ENCODE measurements around the gene AP5Z1. TPM values are rescaled to one million over a fixed set of nuclear protein-coding genes. Genes with fewer than 3 reads are reported as not detected.

AP5Z1 gene
- total RNA-seq, 2 donors from 2014 or later: 20.2 to 23.4 TPM

DNA sequence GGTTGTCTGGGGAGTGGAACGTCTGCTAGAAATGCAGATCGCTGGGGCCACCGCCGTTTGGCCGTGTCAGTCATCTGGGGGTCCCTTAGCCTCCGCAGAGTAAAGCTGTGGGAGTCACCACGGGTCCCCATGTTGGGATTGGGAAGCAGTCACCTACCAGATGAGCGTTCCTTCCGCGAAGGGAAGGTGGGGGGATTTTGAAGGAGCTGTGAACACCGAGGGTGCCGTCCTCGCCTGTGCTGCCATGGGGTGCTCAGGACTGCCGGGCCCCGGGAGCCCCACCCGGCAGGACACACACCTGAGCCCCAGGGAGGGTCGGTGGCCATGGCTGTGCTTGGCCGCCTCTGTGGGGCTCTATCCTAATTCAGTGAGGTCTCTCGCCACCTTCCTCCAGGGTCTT lies 46.2 kb upstream of the AP5Z1 start:
- Histone ChIP-seq H3K27me3 (no peaks in the 10 kb centered on the region), H3K4me3 (no peak overlapping the region), H3K36me3 (replicated peaks in 1 of 2; ENCODE audit: insufficient read depth in 1 of 2, low read depth in 2 of 2) (no peaks in the 10 kb centered on the region), H3K27ac (no peak overlapping the region), H3K4me1 (peaks cover 19% of the 10 kb centered on the region), H3K9me3 (no peaks in the 10 kb centered on the region)
- intact Hi-C loops (cut with DNase I): no loop called here
- no peak for ATAC-seq
- TF ChIP-seq, protein P1, sequence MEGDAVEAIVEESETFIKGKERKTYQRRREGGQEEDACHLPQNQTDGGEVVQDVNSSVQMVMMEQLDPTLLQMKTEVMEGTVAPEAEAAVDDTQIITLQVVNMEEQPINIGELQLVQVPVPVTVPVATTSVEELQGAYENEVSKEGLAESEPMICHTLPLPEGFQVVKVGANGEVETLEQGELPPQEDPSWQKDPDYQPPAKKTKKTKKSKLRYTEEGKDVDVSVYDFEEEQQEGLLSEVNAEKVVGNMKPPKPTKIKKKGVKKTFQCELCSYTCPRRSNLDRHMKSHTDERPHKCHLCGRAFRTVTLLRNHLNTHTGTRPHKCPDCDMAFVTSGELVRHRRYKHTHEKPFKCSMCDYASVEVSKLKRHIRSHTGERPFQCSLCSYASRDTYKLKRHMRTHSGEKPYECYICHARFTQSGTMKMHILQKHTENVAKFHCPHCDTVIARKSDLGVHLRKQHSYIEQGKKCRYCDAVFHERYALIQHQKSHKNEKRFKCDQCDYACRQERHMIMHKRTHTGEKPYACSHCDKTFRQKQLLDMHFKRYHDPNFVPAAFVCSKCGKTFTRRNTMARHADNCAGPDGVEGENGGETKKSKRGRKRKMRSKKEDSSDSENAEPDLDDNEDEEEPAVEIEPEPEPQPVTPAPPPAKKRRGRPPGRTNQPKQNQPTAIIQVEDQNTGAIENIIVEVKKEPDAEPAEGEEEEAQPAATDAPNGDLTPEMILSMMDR (IDR thresholded peaks at IDR 0.05): no peak
- TF ChIP-seq POLR2A (IDR thresholded peaks at IDR 0.05): no peak
- 86% methylated on average over 15 of the region's 19 CpGs; no CpG with 5 or more reads in 1 of the 2 donors for WGBS, 2 donors
- DNase-seq: no peak

DNA sequence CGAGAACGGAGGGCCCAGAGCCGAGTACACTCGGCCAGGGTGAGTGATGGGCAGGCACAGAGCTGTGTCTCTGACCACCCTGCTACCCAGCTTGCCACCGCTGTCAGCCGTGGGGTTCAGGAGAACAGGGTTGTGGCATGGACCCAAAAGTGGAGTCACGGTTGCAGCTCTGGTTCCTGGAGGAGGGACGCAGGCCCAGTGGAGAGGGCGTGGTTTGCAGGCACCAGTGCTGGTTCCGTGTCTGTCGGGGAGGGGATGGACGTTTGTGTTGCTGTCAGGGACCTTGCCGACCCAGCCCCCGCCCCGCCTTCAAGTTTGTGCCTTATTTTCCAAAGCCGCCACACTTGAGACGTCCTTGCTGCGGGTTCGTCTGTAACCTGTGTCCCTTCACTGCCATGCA lies 45.1 kb upstream of the AP5Z1 start:
- no peak for ATAC-seq
- peaks cover 10% of the 10 kb centered on the region for H3K4me1 ChIP-seq
- no peaks in the 10 kb centered on the region for H3K36me3 ChIP-seq (replicated peaks in 1 of 2; ENCODE audit: insufficient read depth in 1 of 2, low read depth in 2 of 2)
- WGBS, 2 donors: 87 to 89% methylated on average over 18 to 19 of the region's 19 CpGs
- H3K27me3 ChIP-seq: no peaks in the 10 kb centered on the region
- DNase-seq: no peak
- intact Hi-C loops (cut with DNase I): no loop called here
- TF ChIP-seq POLR2A (IDR thresholded peaks at IDR 0.05): no peak
- TF ChIP-seq, protein P1 (IDR thresholded peaks at IDR 0.05): no peak
- no peaks in the 10 kb centered on the region for H3K9me3 ChIP-seq
- H3K27ac ChIP-seq: no peak overlapping the region
- H3K4me3 ChIP-seq: no peak overlapping the region

DNA sequence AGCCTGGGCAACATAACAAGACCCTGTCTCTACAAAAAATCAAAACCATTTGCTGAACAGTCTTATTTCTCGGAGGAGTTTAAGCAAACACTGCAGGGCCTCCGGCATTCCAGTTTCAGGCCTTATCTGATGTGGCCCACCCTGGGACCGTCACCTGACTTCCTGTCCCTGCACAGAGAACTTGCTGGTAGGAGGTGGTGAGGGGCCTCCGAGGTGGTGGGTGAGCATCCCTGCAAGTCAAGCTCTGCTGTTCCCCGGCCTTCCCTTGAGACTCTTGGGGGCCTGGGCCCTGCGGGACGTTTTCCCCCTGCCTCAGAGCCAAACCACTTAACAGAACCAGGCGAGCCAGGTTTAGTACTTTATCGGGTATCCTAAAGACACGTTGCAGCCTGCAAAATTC lies 44.5 kb upstream of the AP5Z1 start:
- DNase-seq (no peak), ATAC-seq (no peak)
- H3K27ac ChIP-seq: no peak overlapping the region
- H3K4me3 ChIP-seq: no peak overlapping the region
- TF ChIP-seq POLR2A (IDR thresholded peaks at IDR 0.05): no peak
- TF ChIP-seq, protein P1 (IDR thresholded peaks at IDR 0.05): no peak
- 67 to 81% methylated on average over 9 to 10 of the region's 10 CpGs for WGBS, 2 donors
- intact Hi-C loops (cut with DNase I): no loop called here
- H3K4me1 ChIP-seq: peaks cover 3% of the 10 kb centered on the region
- no peaks in the 10 kb centered on the region for H3K36me3 ChIP-seq (replicated peaks in 1 of 2; ENCODE audit: insufficient read depth in 1 of 2, low read depth in 2 of 2)
- no peaks in the 10 kb centered on the region for H3K27me3 ChIP-seq
- H3K9me3 ChIP-seq: no peaks in the 10 kb centered on the region

DNA sequence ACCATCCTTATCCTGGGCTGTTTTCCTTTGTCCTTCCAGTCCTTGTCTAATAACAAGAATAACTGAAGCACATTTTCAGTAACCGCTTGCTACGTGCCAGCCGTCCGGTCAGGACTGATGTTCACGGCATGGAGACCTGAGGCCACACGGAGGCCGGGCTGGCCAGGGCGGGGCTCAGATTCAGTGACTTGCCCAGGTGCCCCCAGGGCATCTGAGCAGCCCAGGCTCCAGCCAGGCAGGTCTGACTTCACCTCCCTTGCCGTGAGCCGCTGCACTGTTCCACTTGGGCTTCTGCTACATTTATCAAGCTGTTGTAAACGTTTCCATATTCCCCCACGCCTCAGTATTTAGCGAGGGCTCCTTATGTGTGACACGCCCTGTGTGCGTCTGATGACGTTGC lies 43.6 kb upstream of the AP5Z1 start:
- WGBS, 2 donors: 95 to 96% methylated on average over 14 to 16 of the region's 16 CpGs

More for the DNA sequence above, 43.6 kb upstream of the AP5Z1 start:
- Histone ChIP-seq H3K27me3 (no peaks in the 10 kb centered on the region), H3K4me1 (no peaks in the 10 kb centered on the region), H3K36me3 (replicated peaks in 1 of 2; ENCODE audit: insufficient read depth in 1 of 2, low read depth in 2 of 2) (no peaks in the 10 kb centered on the region), H3K4me3 (no peak overlapping the region), H3K27ac (no peak overlapping the region), H3K9me3 (no peaks in the 10 kb centered on the region)
- intact Hi-C loops (cut with DNase I): no loop called here
- no peak for DNase-seq
- no peak for TF ChIP-seq POLR2A (IDR thresholded peaks at IDR 0.05)
- TF ChIP-seq, protein P1 (IDR thresholded peaks at IDR 0.05): no peak
- ATAC-seq: no peak

All from body of pancreas (tissue), 4 donors.